NCI-H748 (cell line): Measurements from ENCODE around the gene ETNK2.

Experiments used
- DNase-seq: peaks from one replicate; lab custom pipeline; 2025; ENCODE audit not compliant: unreplicated experiment; lab: John Stamatoyannopoulos, UW

Gene ETNK2

GRCh38 chr1:204083491-204083890, 68.4 kb downstream of the ETNK2 start:
- DNase-seq = no peak

- DNase-seq = peak; percentile 3
Observed at GRCh38 chr1:204081791-204082513, 69.9 kb downstream of the ETNK2 start.

GRCh38 chr1:204081164-204081790, 70.6 kb downstream of the ETNK2 start:
- no peak for DNase-seq
